ENCODE results near the gene HES6.

DNA sequence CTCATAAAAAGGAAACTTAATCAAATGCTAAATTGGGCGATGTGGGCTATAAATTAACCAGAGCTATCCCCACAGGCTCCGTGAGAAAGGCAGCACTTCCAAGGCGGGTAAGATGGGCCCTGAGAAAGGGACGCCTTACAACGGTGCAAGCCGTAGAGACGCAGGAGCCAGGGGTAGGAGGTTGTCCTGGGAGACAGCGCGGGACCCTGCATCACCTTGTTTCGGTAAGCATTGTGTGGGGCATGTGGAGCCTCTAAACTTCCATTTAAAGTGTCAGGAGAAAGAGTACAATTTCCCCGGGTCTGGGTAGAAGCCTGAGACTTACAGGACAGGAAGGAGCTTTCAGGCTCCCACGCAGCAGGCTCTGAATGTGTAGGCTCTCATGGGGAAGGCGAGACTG, 49.7 kb upstream of the HES6 start:
- TF ChIP-seq POLR2A (IDR thresholded peaks at IDR 0.05; ENCODE audit: low read length) (no peak), GATA1 (IDR thresholded peaks at IDR 0.05; ENCODE audit: low read depth, low read length) (no peak)
